Thoracic aorta (tissue), 2 donors: Measurements from ENCODE around the gene KAT8. TPM values are rescaled to one million over a fixed set of nuclear protein-coding genes. Genes with fewer than 3 reads are reported as not detected.

ENCODE experiments used
- ATAC-seq: fragments of 150-250 bp; one replicate; pipeline ENCODE4 v1.8.0; 2017; ENCODE audit warnings: low read depth; ENCODE audit not compliant: insufficient number of reproducible peaks, low FRiP score
- DNase-seq: peaks from one replicate; pipeline ENCODE4 v3.0.0-alpha.2; 2020; ENCODE audit warnings: low spot score
- H3K27ac ChIP-seq, 2 donors: fragments of 200-600 bp; sonication (generic); 1 replicate in 1 of 2; 2 replicates in 1 of 2; pipeline ENCODE4 v1.5.1; 2016; ENCODE audit warnings: mild to moderate bottlenecking in 2 of 2, moderate library complexity in 2 of 2
- H3K27me3 ChIP-seq: fragments of 200-600 bp; sonication (generic); replicated peaks from 2 replicates; pipeline ENCODE4 v1.6.0; 2016; ENCODE audit warnings: mild to moderate bottlenecking; ENCODE audit not compliant: insufficient read depth
- H3K36me3 ChIP-seq: fragments of 200-600 bp; sonication (generic); one replicate; pipeline ENCODE4 v1.5.1; 2016
- H3K4me1 ChIP-seq, 2 donors: fragments of 200-600 bp; sonication (generic); 1 replicate in 1 of 2; 2 replicates in 1 of 2; pipeline versions ENCODE4 v1.5.1 to v1.6.0; 2016; ENCODE audit warnings: low read depth in 2 of 2, mild to moderate bottlenecking in 1 of 2; ENCODE audit not compliant: control insufficient read depth in 1 of 2
- H3K4me3 ChIP-seq: fragments of 200-600 bp; sonication (generic); 2 replicates; pipeline ENCODE4 v1.5.1; 2016; ENCODE audit warnings: mild to moderate bottlenecking
- H3K9me3 ChIP-seq: fragments of 200-600 bp; sonication (generic); 2 replicates; pipeline ENCODE4 v1.5.1; 2016
- total RNA-seq, 2 donors: library from RNA; depleted of rRNA; stranded (reverse); fragments of >200 nt; gene quantifications; one replicate each; pipeline versions ENCODE4 v1.1.0 to v1.2.3, GENCODE V29; 2016
- TF ChIP-seq, protein P1 (sequence below): fragments of 200-600 bp; sonication (generic); IDR thresholded peaks from one replicate; pipeline ENCODE4 v1.5.1; 2019; ENCODE audit warnings: antibody characterized with exemption

The KAT8 gene
- total RNA-seq, 2 donors from 2014 or later: 62.5 to 75.7 TPM

DNA sequence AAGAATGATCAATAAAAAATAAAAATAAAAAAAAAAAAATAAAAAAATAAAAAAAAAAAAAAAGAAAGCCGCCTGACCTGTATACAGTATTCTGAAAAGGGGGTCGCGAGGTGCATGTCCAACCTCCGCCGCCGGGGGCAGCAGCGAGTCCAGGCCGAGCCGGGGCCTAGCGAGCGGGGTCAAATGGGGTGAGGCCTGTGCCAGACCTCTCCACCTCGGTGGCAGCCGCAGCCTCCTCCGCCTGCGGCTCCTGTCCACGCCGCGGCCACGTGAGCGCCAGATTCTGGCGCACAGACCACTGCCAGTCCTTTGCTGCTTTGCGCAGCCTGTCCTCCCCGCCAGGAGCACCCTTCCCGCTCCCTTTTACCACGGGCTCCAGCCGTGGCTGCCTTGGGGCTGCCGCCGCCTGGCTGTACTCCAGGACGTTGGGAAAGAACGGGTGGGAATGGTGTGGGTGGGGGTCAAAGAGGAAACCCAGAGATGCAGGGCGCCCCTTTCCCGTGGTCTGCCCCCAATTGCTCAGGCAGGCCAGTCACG lies 11.7 kb upstream of the KAT8 start:
- TF ChIP-seq, protein P1, sequence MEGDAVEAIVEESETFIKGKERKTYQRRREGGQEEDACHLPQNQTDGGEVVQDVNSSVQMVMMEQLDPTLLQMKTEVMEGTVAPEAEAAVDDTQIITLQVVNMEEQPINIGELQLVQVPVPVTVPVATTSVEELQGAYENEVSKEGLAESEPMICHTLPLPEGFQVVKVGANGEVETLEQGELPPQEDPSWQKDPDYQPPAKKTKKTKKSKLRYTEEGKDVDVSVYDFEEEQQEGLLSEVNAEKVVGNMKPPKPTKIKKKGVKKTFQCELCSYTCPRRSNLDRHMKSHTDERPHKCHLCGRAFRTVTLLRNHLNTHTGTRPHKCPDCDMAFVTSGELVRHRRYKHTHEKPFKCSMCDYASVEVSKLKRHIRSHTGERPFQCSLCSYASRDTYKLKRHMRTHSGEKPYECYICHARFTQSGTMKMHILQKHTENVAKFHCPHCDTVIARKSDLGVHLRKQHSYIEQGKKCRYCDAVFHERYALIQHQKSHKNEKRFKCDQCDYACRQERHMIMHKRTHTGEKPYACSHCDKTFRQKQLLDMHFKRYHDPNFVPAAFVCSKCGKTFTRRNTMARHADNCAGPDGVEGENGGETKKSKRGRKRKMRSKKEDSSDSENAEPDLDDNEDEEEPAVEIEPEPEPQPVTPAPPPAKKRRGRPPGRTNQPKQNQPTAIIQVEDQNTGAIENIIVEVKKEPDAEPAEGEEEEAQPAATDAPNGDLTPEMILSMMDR: peak; percentile 84
- Histone ChIP-seq H3K27ac (peak overlapping the region in 1 of 2 donors; percentile 47), H3K27me3 (no peaks in the 10 kb centered on the region), H3K36me3 (peaks cover 12% of the 10 kb centered on the region), H3K4me1 (peaks cover 13 to 17% of the 10 kb centered on the region in 2 donors), H3K4me3 (peak overlapping the region; percentile 67), H3K9me3 (no peaks in the 10 kb centered on the region)
- ATAC-seq (peak; percentile 72), DNase-seq (peak; percentile 53)

DNA sequence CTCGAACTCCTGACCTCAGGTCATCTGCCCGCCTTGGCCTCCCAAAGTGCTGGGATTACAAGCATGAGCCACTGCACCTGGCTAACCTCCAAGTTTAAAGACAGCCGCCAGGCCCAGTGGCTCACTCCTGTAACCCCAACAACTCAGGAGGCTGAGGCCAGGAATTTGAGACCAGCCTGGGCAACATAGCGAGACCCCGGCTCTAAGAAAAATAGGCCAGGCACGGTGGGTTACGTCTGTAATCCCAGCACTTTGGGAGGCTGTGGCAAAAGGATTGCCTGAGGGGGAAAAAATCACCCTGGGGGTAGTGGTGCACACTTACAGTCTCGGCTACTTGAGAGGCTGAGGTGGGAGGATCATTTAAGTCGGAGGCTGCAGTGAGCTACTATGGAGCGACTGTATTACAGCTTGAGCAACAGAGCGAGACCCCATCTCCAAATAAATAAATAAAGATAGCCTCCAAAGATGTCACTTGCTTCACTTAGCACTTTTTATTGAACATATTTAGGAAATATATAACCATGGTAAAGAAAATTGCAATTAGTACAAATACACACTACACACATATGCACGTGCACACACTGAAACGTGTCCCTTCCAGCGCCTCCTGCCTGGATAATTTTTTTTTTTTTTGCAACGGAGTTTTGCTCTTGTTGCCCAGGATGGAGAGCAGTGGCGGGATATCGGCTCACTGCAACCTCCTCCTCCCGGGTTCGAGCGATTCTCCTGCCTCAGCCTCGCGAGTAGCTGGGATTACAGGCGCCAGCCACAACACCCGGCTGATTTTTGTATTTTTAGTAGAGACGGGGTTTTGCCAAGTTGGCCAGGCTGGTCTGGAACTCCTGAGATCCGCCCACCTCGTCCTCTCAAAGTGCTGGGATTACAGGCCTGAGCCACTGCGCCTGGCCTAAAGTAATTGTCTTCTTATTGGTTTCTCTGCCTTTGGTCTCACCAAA lies 10.7 kb upstream of the KAT8 start:
- H3K9me3 ChIP-seq: no peaks in the 10 kb centered on the region
- peaks cover 23% of the 10 kb centered on the region for H3K36me3 ChIP-seq
- H3K4me3 ChIP-seq: no peak overlapping the region
- no peak for ATAC-seq
- no peak for DNase-seq
- TF ChIP-seq, protein P1: no peak
- peaks cover 13 to 17% of the 10 kb centered on the region in 2 donors for H3K4me1 ChIP-seq
- H3K27me3 ChIP-seq: no peaks in the 10 kb centered on the region
- no peak overlapping the region for H3K27ac ChIP-seq

DNA sequence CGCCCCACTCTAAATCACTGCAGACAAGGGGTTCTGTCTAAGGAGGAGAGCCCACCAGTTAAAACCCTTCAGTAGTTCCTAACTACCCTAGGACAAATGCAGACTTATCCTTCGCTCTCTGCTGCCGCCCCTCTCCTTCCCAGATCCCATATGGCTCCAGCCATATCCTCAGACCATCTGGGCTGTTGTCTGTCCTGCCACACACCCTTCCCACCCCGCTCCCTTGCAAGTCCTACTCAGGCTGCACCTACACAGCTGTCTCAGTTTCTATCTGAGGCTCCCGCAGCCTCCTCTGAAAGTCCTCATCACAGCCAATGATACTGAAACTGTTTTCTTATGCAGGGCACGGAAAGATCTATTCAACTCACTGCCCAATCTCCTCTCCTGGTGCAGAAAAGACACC lies 10.0 kb upstream of the KAT8 start:
- Histone ChIP-seq H3K4me1 (peaks cover 13 to 24% of the 10 kb centered on the region in 2 donors), H3K36me3 (peaks cover 29% of the 10 kb centered on the region), H3K9me3 (no peaks in the 10 kb centered on the region), H3K27me3 (no peaks in the 10 kb centered on the region), H3K4me3 (peak overlapping the region; percentile 100), H3K27ac (peak overlapping the region in 1 of 2 donors; percentile 97)
- TF ChIP-seq, protein P1: no peak
- ATAC-seq: no peak
- no peak for DNase-seq

DNA sequence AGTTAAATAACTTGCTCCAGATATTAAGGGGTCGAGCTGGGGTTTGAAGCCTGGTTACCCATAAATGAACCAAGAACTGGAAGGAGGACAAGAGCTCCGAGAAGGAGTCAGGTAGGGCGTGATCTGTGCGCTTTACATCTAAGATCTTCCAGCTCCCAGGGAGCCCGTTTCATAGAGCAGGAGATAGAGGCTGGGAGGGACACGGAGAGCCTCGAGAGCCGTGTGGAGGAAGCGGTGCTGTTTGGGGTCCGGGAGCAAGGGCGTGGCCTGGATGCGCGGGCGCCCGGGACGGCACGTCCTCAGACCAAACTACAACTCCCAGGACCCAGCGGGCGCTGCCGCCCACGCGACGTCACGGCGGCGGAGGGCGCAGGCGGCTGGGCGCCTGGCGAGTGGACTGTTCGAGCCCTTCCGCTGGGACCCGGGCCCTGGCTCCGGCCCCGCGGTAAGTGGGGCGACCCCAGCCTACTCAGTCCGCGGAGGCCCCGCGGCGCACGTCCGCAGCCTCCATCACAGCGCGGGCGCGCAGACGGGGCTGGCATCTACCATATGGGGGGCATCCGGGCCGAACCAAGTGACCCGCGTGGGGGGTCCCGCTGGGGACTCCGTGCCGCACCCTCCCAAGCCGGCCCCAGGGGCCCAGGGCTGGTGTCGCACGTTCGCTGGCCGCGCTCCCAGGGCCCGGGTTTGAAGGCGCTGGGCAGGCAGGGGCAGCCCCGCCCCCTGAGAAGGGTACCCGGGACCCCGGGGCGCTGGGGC lies 9.2 kb upstream of the KAT8 start, which contains the start of gene BCKDK:
BCKDK (plus strand) TSS at position 352 of the 759 bp plus-strand sequence. CDS start 838 bp downstream, outside the sequence.
- H3K4me1 ChIP-seq: peaks cover 13 to 32% of the 10 kb centered on the region in 2 donors
- ATAC-seq (peak; percentile 61), DNase-seq (no peak)
- no peaks in the 10 kb centered on the region for H3K9me3 ChIP-seq
- no peaks in the 10 kb centered on the region for H3K27me3 ChIP-seq
- H3K27ac ChIP-seq: peak within 1 kb of the TSS; percentile 91 to 97
- peaks cover 29% of the 10 kb centered on the region for H3K36me3 ChIP-seq
- TF ChIP-seq, protein P1: no peak
- peak within 1 kb of the TSS; percentile 100 for H3K4me3 ChIP-seq
